Testis (tissue), 2 donors: ENCODE results near the gene KCNAB1.

Experiments
- CTCF ChIP-seq, 3 experiments: fragments of 450-650 bp in 2 of 3; fragments of 200-600 bp in 1 of 3; sonication (generic) in 1 of 3; IDR thresholded peaks; one replicate each; pipeline ENCODE4 v1.5.1; 2016 to 2019; ENCODE audit warnings: antibody characterized with exemption in 3 of 3, mild to moderate bottlenecking in 2 of 3, moderate library complexity in 1 of 3
- POLR2A ChIP-seq: fragments of 450-650 bp; IDR thresholded peaks from one replicate; pipeline ENCODE4 v1.6.1; 2017; ENCODE audit warnings: antibody characterized with exemption, mild to moderate bottlenecking, moderate library complexity

DNA sequence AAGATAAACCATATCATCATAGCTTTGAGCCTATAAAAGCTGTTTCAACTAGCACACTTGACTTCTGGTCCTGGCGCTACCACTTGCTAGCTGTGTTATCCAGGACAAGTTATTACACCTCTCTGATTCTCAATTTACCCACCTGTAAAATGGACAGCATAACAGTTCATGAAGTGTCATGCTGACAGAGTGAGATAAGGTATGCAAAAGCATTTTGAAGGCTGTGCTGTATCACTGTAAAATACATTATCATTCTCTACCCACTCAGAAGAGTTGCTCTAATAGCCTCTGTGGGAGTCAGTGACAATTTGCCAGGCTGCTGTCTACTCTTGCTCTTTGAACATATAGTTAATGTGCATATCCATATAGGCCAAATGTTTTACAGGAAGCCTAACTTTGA is 341.5 kb downstream of the KCNAB1 start:
- TF ChIP-seq CTCF (IDR thresholded peaks at IDR 0.05) (no peak), POLR2A (no peak)
